ENCODE measurements around the gene LGALS3BP.
"Not testable (repeated sequence)": the region's sequence is repeated elsewhere in the genome, so short reads cannot be mapped to it uniquely, and the experiment has no call there.

Gene LGALS3BP

DNA sequence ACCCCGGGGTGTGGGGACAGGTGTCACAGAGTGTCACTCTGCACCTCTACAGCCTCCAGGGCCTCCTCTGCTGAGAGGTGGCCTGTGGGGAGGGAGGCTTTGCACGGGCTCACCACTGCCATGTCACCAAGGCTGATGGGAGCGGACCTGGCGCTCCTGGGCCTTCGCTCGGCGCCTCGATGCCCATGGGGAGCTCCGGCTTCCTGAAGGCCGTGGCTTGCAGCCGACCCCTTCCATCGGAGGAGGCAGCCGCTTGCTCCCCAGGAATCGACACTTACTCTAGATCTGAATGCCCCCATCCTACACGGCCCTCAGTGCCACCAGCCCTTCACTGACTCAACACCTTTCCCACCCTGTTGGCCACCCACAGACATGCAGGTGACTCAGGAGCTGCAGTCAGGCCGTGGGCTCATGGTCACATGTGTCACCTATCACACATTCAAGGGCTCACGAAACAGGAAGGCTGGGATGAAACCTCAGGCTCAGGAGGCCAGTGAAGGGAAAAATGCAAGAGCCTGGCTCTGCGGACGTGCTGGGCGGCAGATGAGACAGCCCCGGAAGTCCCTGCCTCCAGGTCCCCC lies 11.9 kb downstream of the LGALS3BP start:
- TF ChIP-seq ZFX (IDR thresholded peaks at IDR 0.05): no peak
- TF ChIP-seq, protein P1, sequence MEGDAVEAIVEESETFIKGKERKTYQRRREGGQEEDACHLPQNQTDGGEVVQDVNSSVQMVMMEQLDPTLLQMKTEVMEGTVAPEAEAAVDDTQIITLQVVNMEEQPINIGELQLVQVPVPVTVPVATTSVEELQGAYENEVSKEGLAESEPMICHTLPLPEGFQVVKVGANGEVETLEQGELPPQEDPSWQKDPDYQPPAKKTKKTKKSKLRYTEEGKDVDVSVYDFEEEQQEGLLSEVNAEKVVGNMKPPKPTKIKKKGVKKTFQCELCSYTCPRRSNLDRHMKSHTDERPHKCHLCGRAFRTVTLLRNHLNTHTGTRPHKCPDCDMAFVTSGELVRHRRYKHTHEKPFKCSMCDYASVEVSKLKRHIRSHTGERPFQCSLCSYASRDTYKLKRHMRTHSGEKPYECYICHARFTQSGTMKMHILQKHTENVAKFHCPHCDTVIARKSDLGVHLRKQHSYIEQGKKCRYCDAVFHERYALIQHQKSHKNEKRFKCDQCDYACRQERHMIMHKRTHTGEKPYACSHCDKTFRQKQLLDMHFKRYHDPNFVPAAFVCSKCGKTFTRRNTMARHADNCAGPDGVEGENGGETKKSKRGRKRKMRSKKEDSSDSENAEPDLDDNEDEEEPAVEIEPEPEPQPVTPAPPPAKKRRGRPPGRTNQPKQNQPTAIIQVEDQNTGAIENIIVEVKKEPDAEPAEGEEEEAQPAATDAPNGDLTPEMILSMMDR (conservative IDR thresholded peaks at IDR 0.05): no peak
- no peak overlapping the region for H3K27ac ChIP-seq

DNA sequence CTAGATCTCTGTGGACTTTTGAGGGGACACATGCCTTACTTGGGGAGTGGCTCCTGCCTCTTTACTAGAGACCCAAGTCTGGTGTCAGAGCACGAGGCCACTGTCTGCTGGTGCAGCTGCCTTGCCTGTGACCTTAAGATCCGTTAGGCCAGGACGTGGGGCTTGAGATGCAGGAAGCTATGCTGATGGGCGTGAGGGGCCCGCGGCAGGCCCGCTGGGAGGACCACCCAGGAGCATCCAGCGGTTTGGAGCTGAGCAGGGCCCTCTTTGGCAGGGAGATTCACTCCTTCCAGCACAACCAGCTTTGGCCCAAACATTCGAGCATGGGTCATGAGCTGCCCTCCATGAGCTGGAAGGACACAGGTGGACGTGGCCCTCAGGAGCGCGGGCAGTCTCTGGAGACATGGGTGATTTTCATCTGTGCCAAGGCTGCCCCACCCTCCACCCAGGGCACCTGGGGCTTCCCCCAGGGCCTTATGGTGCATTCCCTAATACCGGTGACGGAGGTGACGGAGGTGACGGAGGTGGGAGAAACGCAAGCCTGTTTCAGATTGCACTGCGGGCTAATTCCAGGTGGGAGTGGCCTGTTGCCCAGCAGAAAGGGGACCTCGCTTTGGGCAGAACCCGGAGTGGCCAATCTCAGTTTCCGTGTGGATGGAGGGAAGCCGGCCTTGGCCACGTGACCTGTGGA lies 12.7 kb downstream of the LGALS3BP start:
- TF ChIP-seq, protein P1 (conservative IDR thresholded peaks at IDR 0.05): no peak
- no peak for TF ChIP-seq ZFX (IDR thresholded peaks at IDR 0.05)
- no peak overlapping the region for H3K27ac ChIP-seq

DNA sequence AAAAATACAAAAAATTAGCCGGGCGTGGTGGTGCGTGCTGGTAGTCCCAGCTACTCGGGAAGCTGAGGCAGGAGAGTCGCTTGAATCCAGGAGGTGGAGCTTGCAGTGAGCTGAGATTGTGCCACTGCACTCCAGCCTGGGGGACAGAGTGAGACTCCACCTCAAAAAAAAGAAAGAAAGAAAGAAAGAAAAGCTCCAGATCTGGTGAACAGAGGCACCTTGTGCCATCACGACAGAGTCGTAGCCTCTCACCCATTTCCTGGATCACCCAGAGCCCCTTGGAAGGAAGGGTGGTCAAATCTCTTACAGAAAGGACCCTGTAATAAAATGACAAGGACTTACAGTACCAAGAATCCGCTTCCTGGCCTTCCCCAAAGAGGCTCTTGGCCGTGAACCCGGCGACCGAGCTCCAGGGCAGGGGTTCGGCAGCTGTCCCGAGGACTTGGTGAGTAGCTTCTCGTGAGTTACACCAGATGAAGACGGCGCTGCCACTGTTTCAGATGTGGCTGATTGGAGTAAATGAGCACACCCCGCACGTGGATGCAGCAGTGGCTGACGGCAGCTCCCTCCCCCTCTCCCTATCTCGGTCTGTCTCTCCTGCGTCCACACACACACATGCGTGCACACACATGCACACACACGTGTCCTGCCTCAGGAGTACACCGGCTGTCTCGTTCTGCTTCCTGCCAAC lies 13.5 kb downstream of the LGALS3BP start:
- no peak for TF ChIP-seq ZFX (IDR thresholded peaks at IDR 0.05)
- TF ChIP-seq, protein P1 (conservative IDR thresholded peaks at IDR 0.05): no peak
- H3K27ac ChIP-seq: no peak overlapping the region

DNA sequence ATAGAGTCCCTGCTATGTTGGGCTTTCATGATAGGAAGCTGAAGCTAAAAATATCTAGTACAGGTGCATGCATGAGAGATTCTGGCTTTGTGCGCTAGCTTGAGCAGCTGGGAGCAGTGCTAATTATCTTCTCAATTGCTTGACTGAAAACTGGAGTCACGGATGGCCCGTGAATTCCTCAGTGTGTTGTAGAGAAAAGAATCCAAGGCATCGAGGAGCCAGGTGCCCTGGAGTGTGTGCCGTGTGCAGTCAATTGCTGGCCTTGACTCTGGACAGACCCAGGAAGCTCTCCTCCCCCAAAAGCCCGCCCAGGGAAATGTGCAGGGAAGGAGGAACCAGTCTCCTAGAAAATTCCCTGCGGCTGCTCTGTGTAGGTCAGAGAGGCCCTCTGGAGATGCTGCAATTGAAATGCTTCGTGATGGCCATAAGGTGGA lies 14.2 kb downstream of the LGALS3BP start:
- H3K27ac ChIP-seq: no peak overlapping the region
- TF ChIP-seq, protein P1 (conservative IDR thresholded peaks at IDR 0.05): no peak
- no peak for TF ChIP-seq ZFX (IDR thresholded peaks at IDR 0.05)

DNA sequence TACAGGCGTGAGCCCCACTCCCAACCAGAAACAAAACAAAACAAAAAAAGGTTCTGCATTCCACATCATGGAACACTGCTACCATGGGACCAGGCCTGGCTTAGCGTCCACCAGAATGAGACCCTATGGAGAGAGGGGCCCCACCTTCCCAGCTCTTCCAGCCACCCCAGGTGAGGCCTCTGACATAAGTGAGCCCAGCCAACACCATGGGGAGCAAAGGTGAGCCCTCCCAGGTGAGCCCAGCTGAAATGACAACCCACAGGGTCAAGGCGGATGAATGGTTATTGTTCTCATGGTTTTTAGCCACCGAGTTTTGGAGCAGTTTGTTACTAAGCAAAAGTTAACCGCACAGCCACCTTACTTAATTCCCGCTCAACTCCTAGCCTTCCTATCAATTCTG lies 16.3 kb downstream of the LGALS3BP start:
- TF ChIP-seq, protein P1 (conservative IDR thresholded peaks at IDR 0.05): no peak
- TF ChIP-seq ZFX (IDR thresholded peaks at IDR 0.05): no peak
- H3K27ac ChIP-seq: no peak overlapping the region

DNA sequence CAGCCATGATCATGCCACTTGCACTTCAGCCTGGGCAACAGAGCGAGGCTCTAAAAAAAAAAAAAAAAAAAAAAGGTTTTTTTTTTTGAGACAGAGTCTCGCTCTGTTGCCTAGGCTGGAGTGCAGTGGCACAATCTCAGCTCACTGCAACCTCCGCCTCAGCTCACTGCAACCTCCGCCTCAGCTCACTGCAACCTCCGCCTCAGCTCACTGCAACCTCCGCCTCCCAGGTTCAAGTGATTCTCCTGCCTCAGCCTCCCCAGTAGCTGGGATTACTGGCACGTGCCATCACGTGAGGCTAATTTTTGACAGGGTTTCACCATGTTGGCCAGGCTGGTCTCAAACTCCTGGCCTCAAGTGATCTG lies 16.8 kb downstream of the LGALS3BP start:
- H3K27ac ChIP-seq: not testable (repeated sequence)

DNA sequence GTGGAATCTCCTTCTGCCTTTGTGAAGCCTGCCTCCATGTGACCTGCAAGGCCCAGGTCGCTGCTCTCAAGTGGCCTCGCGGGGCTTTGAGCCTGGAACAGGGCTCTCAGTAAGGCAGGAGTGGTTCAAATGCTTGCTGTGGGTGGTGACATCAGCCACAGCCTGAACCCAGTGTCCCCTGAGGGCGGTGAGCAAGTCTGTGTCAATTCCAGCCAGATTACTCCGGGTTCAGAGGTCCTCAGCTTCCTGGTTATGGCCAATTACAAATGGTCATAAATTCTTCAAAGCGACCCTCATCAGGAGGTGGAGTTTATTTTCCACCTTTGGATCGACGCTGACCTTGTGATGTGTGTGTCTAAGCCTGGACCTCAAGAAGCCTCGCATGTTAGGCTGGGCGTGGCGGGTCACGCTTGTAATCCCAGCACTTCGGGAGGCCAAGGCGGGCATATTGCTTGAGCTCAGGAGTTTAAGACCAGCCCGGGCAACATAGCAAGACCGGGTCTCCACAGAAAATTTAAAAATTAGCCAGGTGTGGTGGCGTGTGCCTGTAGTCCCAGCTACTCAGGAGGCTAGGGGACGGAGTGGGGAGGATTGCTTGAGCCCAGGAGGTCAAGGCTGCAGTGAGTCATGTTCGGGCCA lies 17.3 kb downstream of the LGALS3BP start:
- no peak overlapping the region for H3K27ac ChIP-seq

More for the DNA sequence above, 17.3 kb downstream of the LGALS3BP start:
- no peak for TF ChIP-seq ZFX (IDR thresholded peaks at IDR 0.05)
- TF ChIP-seq, protein P1 (conservative IDR thresholded peaks at IDR 0.05): no peak
